NK-92 treated with Interleukin-12 subunit alpha and Interleukin-12 subunit beta, amount 100 ng/mL, for 24 hours (cell line): Measurements from ENCODE around the gene CHN2.

Experiments
- DNase-seq: peaks from one replicate; lab custom pipeline; 2025; lab: John Stamatoyannopoulos, UW

The CHN2 gene

DNA sequence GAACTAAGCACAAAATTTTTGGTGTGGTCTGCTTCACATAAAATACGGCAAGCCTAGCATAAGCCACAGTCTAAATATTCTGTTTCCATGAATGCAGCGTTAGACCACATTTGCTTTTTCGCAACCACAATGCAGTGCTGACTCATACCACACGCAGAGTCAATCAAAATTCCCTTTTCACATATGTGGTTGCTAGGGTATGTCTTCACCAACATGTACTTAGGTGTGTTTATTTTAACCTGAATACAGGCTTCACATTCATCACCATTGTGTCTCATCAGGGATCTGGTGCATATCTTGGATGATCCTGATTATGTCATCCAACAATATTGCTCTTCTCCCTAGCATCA, 90.8 kb downstream of the CHN2 start:
- peak; percentile 12 for DNase-seq

GRCh38 chr7:29285861-29286260, 91.3 kb downstream of the CHN2 start:
- no peak for DNase-seq

- DNase-seq, result no peak
These were observed 92.8 kb downstream of the CHN2 start for GRCh38 chr7:29287366-29287765.

- DNase-seq, result no peak
These were observed 93.9 kb downstream of the CHN2 start for GRCh38 chr7:29288181-29289091.

DNA sequence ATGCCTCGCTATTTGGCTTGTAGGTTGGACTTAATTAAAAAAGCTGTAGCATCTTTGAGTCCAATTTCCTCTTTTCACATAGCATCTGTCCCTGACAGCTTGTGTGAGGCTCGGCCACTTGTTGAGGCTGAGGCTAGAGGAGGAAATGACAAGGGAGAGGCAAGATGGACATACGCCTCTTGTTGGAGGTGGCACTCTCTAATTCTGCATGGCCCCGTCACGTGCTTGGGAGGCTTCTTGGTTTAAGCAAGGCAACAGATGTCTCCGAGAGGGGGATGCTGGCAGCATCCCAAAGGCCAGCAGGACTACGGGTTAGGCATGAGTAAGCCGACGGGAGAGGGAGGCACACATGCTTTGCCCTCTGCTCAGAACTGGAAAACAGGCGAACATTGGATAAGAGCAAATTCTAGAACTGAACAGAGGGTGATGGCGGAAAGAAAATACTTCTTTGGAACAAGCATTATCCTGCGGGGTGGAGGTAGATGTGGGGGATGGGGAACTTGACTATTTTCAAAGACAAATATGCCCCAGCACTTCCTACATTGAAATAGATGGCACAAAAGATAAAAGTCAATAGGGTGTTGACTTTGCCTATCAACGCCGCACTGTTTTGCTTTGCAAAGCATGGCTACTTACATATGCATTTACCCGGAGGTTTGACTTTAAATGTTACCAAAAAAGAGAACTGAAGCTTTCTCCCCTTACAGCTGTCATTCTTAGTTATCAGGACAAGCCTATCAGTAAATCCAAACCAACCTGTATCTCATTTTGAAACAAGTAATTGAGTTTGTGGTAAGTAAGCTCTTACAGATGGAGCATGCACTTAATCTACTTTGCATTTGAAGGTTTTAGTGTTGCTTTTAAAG, 94.8 kb downstream of the CHN2 start:
- no peak for DNase-seq

GRCh38 chr7:29290829-29291228, 96.3 kb downstream of the CHN2 start:
- DNase-seq, result no peak

GRCh38 chr7:29291723-29292618, 97.4 kb downstream of the CHN2 start:
- DNase-seq, result no peak

GRCh38 chr7:29292886-29293658, 98.5 kb downstream of the CHN2 start:
- DNase-seq, result no peak

GRCh38 chr7:29296421-29296820, 101.8 kb downstream of the CHN2 start:
- DNase-seq, result no peak

DNA sequence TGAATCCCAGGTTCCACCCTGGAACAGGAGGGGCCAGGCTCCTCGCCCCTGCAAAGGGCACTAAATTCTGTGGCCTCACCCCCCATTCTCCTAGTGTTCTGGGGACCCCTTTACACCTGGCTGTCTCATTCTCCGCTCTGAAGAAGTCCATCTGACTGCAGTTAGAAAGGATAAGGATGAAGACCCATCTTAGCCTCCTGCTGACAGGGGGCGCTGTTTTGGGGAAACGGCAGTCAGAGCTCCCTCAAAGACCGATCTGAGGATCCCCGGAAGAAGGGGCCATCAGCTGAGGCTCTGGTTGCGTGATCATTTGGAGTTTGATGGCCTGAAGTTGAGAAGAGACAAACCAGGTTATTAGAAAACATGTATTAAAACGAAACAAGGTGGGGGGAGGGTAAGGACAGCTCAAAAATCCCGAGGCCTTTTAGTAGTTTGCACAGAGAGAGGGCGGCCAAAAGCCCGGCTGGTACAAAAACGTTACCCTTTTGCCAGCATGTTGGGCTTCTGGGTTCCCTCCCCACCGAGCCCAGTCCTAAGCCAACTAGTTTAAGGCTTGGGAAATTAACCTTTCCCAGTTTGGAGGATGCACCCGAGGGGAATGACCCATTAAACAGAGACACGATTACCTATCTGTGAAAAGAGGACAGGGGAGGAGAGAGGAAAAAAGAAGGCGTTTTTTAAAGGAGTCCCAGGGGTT, 102.8 kb downstream of the CHN2 start:
- DNase-seq, result no peak

DNA sequence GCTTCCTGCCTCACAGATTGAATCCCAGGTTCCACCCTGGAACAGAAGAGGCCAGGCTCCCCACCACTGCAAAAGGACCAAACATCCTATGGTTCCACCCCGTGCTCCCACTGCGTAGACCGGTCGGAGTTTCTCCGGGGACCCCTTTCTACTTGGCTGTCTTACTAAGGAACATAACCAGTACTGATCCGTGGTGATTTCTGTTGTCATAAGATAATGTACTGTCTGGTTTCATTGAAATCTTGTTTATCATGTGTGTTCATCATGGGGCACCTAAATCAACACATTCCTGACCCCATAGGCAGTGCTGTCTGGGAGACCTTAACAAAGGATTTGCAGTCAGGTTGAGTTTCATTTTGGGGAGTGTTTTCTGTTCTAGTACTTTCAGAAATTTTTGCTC, 104.5 kb downstream of the CHN2 start:
- DNase-seq, result no peak

- DNase-seq, result no peak
These were observed 105.5 kb downstream of the CHN2 start for GRCh38 chr7:29300026-29300480.

GRCh38 chr7:29300649-29301048, 106.1 kb downstream of the CHN2 start:
- DNase-seq, result no peak

- DNase-seq, result no peak
These were observed 108.3 kb downstream of the CHN2 start for GRCh38 chr7:29302666-29303395.

DNA sequence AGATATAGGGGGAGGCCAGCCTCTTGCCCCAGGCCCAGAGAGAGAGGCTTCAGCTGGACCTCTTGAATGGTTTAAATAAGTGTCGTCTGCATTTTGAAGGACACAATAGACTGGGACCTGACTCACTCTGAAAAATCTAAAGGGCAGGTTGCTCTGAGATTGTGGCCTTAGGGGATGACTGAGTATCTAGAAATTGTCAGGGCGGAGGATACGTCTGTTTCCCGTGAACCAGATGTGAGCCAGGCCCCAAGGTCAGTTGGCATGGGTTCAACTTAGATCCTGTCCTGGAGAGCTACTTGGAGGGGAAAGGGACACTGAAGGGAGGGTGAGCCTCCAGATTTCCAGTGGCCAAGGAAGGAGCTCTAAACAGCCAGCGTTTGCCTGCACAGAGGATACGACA, 110.2 kb downstream of the CHN2 start:
- no peak for DNase-seq

DNA sequence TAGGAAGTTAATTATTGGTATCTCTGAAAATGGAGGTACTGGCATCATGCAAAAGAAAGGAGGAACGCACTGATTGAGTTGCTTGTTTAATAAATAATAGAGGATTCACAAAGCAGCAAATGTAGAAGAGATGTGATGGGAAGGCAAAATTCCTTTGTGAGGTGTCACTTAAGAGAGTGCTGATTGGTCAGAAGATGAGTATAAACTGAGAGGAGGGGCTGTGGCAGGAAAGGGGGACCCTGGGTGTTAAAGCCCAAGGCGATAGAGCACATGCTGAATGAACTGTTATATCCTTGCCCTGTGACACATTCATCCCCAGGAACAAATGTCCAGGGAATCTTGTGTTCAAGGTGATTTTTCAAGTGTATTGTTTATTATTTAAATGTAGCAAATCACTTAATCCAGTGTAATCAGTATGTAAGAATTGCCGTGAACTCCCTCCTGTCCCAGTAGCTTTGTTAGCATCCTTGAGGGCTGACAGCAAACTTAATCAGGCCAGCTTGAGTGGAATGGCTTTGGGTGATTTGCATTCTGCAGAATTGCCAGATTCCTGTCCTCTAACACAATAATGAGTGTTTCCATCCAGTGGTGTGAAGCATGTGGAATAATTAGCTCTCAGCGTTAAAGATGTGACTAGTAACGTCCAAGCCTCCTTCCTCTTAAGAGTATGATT, 111.9 kb downstream of the CHN2 start:
- no peak for DNase-seq

GRCh38 chr7:29308424-29308823, 113.8 kb downstream of the CHN2 start:
- no peak for DNase-seq

- DNase-seq, result no peak
These were observed 114.7 kb downstream of the CHN2 start for GRCh38 chr7:29309041-29309854.
